Measurements from ENCODE around the gene CRIP3. TPM values are rescaled to one million over a fixed set of nuclear protein-coding genes. Genes with fewer than 3 reads are reported as not detected.

The CRIP3 gene
- total RNA-seq, 1 experiment from 2014 or later, result 16.9 TPM

- Mint-ChIP-seq H3K27ac (peak overlapping the region in 1 of 3 experiments; percentile 67; a peak in 1 of 7 replicates), H3K4me3 (no peak overlapping the region), H3K4me1 (peaks cover 10 to 23% of the 10 kb centered on the region in 2 experiments), H3K36me3 (ENCODE audit: insufficient read depth in 1 of 3, low read depth in 3 of 3) (no peaks in the 10 kb centered on the region), H3K27me3 (ENCODE audit: low read depth) (peaks cover 6% of the 10 kb centered on the region), H3K9me3 (no peaks in the 10 kb centered on the region)
- Histone ChIP-seq H3K4me1 (ENCODE audit: insufficient read depth, low read length) (no peaks in the 10 kb centered on the region), H2AFZ (ENCODE audit: low read length) (no peak overlapping the region), H3T11ph (ENCODE audit: low read length) (no peak overlapping the region), H3K27me3 (ENCODE audit: insufficient read depth, low read length) (no peaks in the 10 kb centered on the region), H3K79me1 (ENCODE audit: insufficient read depth, low read depth, low read length, poor library complexity, severe bottlenecking) (no peaks in the 10 kb centered on the region), H2BK120ac (ENCODE audit: low read depth, low read length, poor library complexity, severe bottlenecking) (no peak overlapping the region), H3K23ac (ENCODE audit: insufficient read length, low read depth, low read length) (no peak overlapping the region), H3K14ac (ENCODE audit: insufficient read depth, low read length) (no peak overlapping the region), H4K5ac (ENCODE audit: insufficient read length, low read depth, low read length) (no peak overlapping the region), H3K23me2 (ENCODE audit: insufficient read length, low read depth, low read length, poor library complexity, severe bottlenecking) (no peaks in the 10 kb centered on the region), H3K79me2 (ENCODE audit: insufficient read depth, low read length) (no peaks in the 10 kb centered on the region), H4K20me1 (ENCODE audit: control insufficient read depth, insufficient read depth, insufficient read length) (no peaks in the 10 kb centered on the region), H3K18ac (ENCODE audit: insufficient read length, low read depth, low read length) (no peak overlapping the region), H2BK15ac (ENCODE audit: low read depth, low read length) (no peak overlapping the region), H3K27ac (ENCODE audit: insufficient read length, low read depth, low read length) (no peak overlapping the region), H4K91ac (ENCODE audit: insufficient read length, low read depth, low read length) (no peak overlapping the region), H3K56ac (ENCODE audit: insufficient read length, low read depth, low read length) (no peak overlapping the region), H2AK5ac (ENCODE audit: insufficient read length, low read length) (no peak overlapping the region), H2BK5ac (ENCODE audit: insufficient read length, low read length) (no peak overlapping the region), H2BK12ac (ENCODE audit: insufficient read length, low read depth, low read length) (no peak overlapping the region), H3K9me3 (ENCODE audit: control insufficient read depth, low read depth, low read length) (no peaks in the 10 kb centered on the region), H3K4ac (ENCODE audit: low read depth, low read length) (no peak overlapping the region), H3K9ac (ENCODE audit: extremely low read depth, insufficient read length, low read length) (no peak overlapping the region), H3K4me2 (ENCODE audit: insufficient read depth, insufficient read length, low read length) (no peak overlapping the region), H4K8ac (replicated peaks; ENCODE audit: insufficient read length, low read depth, low read length) (no peak overlapping the region), H2BK20ac (ENCODE audit: low read depth, low read length, poor library complexity, severe bottlenecking) (no peak overlapping the region)
- no peak for DNase-seq
- no peak for TF ChIP-seq CTCF (conservative IDR thresholded peaks at IDR 0.05)
- WGBS (ENCODE audit: extremely low coverage, insufficient read length, low lambda C conversion rate), result no CpG with 5 or more reads among the region's 5 CpGs
These were observed 22.8 kb downstream of the CRIP3 start for GRCh38 chr6:43285832-43286231.

All from H9 (cell line).